ENCODE measurements around the gene TCF25. TPM values are rescaled to one million over a fixed set of nuclear protein-coding genes. Genes with fewer than 3 reads are reported as not detected.

Gene TCF25, protein sequence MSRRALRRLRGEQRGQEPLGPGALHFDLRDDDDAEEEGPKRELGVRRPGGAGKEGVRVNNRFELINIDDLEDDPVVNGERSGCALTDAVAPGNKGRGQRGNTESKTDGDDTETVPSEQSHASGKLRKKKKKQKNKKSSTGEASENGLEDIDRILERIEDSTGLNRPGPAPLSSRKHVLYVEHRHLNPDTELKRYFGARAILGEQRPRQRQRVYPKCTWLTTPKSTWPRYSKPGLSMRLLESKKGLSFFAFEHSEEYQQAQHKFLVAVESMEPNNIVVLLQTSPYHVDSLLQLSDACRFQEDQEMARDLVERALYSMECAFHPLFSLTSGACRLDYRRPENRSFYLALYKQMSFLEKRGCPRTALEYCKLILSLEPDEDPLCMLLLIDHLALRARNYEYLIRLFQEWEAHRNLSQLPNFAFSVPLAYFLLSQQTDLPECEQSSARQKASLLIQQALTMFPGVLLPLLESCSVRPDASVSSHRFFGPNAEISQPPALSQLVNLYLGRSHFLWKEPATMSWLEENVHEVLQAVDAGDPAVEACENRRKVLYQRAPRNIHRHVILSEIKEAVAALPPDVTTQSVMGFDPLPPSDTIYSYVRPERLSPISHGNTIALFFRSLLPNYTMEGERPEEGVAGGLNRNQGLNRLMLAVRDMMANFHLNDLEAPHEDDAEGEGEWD
- 240 and 255 TPM in 2 replicates for total RNA-seq

DNA sequence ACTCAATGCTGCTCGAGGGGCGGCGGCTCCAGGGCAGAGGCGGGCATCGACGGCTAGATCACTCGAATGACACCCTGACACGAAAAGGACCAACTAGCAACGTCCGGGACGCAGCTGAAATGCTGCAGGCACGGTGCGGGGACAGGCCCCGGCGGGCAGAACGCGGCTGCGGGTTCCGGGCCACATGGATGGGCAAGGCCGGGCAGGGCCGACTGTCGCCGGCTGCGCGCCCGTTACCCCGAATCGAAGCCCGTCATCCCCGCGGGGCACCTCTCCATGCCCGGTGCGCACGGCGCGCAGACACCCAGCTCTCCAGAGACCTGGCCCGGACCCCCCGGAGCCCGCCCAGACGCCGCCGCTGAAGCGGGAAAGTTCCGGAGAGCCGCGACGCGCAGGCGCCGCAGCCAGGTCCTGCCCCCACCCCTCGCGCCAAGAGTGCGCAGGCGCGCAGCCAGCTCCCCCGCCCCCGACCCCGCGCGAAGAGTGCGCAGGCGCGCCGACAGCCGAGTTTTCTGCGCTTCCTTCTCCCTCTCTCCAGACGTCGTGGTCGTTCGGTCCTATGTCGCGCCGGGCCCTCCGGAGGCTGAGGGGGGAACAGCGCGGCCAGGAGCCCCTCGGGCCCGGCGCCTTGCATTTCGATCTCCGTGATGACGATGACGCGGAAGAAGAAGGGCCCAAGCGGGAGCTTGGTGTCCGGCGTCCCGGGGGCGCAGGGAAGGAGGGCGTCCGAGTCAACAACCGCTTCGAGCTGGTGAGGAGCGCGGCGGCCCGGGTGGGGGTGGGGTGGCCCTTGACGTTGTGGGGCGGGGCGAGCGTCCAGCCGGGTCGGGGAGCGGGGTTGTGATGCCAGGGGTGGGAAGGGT is at the start of gene TCF25:
Gene TCF25, plus strand, starts transcription at position 484 of the 863 bp plus-strand sequence. Its CDS starts 76 bp downstream, at position 560.

DNA sequence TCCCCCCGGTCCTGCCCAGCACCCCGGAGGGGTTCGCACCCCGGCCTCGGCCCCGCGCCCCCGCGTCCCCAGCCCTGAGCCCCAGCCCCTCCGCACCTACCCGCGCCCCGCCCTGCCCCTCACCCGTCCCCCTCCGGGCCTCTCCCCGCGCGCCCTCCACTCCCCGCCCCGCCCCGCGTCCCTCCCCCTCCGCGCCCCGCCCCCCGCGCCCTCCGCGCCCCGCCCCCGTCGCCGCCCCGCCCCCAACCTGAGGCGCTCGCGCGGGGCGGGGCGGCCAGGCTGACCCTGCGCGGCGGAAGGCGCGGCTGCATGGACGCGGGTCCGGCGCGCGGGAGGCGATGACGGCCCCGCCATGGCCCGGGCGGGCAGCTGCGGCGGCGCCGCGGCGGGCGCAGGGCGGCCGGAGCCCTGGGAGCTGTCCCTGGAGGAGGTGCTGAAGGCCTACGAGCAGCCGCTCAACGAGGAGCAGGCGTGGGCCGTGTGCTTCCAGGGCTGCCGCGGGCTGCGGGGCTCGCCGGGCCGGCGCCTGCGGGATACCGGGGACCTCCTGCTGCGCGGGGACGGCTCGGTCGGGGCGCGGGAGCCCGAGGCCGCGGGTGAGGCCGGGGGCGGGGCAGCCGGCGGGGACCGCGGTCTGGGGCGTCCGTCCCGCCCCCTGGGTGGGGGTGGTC is 45.1 kb upstream of the TCF25 start, which contains the start of gene SPIRE2:
Gene SPIRE2, plus strand, starts transcription at position 277 of the 671 bp plus-strand sequence. Its CDS starts 76 bp downstream, at position 353.

GRCh38 chr16:89918453-89919347 is 45.3 kb downstream of the TCF25 start, which contains the start of gene MC1R:
TSS of gene MC1R (plus strand) at chr16:89918862. CDS start at chr16:89919259, 397 bp downstream.

GRCh38 chr16:89922884-89923639 is 49.7 kb downstream of the TCF25 start, which contains the start of gene TUBB3:
TSS of gene TUBB3 (plus strand) at chr16:89923342. CDS start at chr16:89923402, 60 bp downstream.

Other genes with a start within 250 kb of the TCF25 start
- gene CHMP1A, start 215.9 kb upstream of the TCF25 start, total RNA-seq, result 89.5 and 101 TPM in 2 replicates
- gene SPATA33, start 215.8 kb upstream of the TCF25 start, total RNA-seq, result 2.5 and 2.7 TPM in 2 replicates
- gene CDK10, start 186.9 kb upstream of the TCF25 start, total RNA-seq, result 28.9 and 34.5 TPM in 2 replicates
- gene SPATA2L, start 171.9 kb upstream of the TCF25 start, total RNA-seq, result 5.0 and 6.4 TPM in 2 replicates
- 8.0 and 9.0 TPM in 2 replicates for gene VPS9D1, start 152.7 kb upstream of the TCF25 start, total RNA-seq
- gene ZNF276, start 152.1 kb upstream of the TCF25 start, total RNA-seq, result 7.4 and 9.8 TPM in 2 replicates
- gene FANCA, start 56.9 kb upstream of the TCF25 start, total RNA-seq, result 1.5 and 3.9 TPM in 2 replicates
- 1.5 and 1.6 TPM in 2 replicates for gene SPIRE2, start 45.1 kb upstream of the TCF25 start, total RNA-seq
- gene MC1R, start 45.3 kb downstream of the TCF25 start, total RNA-seq, result 6.4 and 7.4 TPM in 2 replicates
- 574 and 719 TPM in 2 replicates for gene TUBB3, start 49.8 kb downstream of the TCF25 start, total RNA-seq
- gene DEF8, start 75.2 kb downstream of the TCF25 start, total RNA-seq, result 91.7 and 95.3 TPM in 2 replicates
- gene DBNDD1, start 145.9 kb downstream of the TCF25 start, total RNA-seq, result 0.26 and 0.95 TPM in 2 replicates
- gene PRDM7, start 203.7 kb downstream of the TCF25 start, total RNA-seq, result not detected in 2 replicates